NCI-H2227 (cell line): ENCODE data around the gene OBSCN.
"Not testable (repeated sequence)": the region's sequence is repeated elsewhere in the genome, so short reads cannot be mapped to it uniquely, and the experiment has no call there.

Source experiments
- DNase-seq: peaks from one replicate; lab custom pipeline; 2025; ENCODE audit not compliant: unreplicated experiment; lab: John Stamatoyannopoulos, UW

Gene OBSCN

GRCh38 chr1:228182296-228183030 is 25.4 kb upstream of the OBSCN start:
- no peak for DNase-seq

GRCh38 chr1:228184152-228184551 is 23.7 kb upstream of the OBSCN start:
- DNase-seq: no peak

GRCh38 chr1:228185641-228185965 is 22.2 kb upstream of the OBSCN start:
- no peak for DNase-seq

- not testable (repeated sequence) for DNase-seq
Observed at GRCh38 chr1:228188249-228188648, 19.6 kb upstream of the OBSCN start.

- no peak for DNase-seq
Observed at GRCh38 chr1:228190182-228190581, 17.7 kb upstream of the OBSCN start.

GRCh38 chr1:228190778-228191177 is 17.1 kb upstream of the OBSCN start:
- no peak for DNase-seq

GRCh38 chr1:228194436-228194835 is 13.4 kb upstream of the OBSCN start:
- DNase-seq: no peak

- DNase-seq: no peak
Observed at GRCh38 chr1:228194921-228195812, 12.7 kb upstream of the OBSCN start.

- no peak for DNase-seq
Observed at GRCh38 chr1:228197555-228198147, 10.2 kb upstream of the OBSCN start.

GRCh38 chr1:228198977-228199590 is 8.8 kb upstream of the OBSCN start:
- DNase-seq: no peak

GRCh38 chr1:228204958-228205357 is 2.9 kb upstream of the OBSCN start:
- no peak for DNase-seq

GRCh38 chr1:228205526-228206436 is 2.1 kb upstream of the OBSCN start:
- DNase-seq: peak; percentile 36

GRCh38 chr1:228206582-228207351 is 1.1 kb upstream of the OBSCN start:
- DNase-seq: no peak

- DNase-seq: no peak
Observed at GRCh38 chr1:228207381-228207810, 448 bp upstream of the OBSCN start.

GRCh38 chr1:228208831-228209551 is 1.1 kb downstream of the OBSCN start:
- no peak for DNase-seq

GRCh38 chr1:228209657-228210056 is 1.8 kb downstream of the OBSCN start:
- DNase-seq: no peak

GRCh38 chr1:228210076-228210651 is 2.3 kb downstream of the OBSCN start:
- no peak for DNase-seq

- DNase-seq: no peak
Observed at GRCh38 chr1:228210712-228211530, 3.1 kb downstream of the OBSCN start.
